ENCODE data around the gene MPEG1.

The MPEG1 gene

GRCh38 chr11:59212744-59213631 lies at the start of gene MPEG1:
Gene MPEG1 (minus strand): TSS chr11:59212927. CDS start chr11:59212865, 62 bp downstream.
- no peak for DNase-seq

GRCh38 chr11:59262177-59262818 lies 49.6 kb upstream of the MPEG1 start:
- DNase-seq, result no peak

GRCh38 chr11:59261150-59261549 lies 48.4 kb upstream of the MPEG1 start:
- no peak for DNase-seq

- DNase-seq, result no peak
Measured at GRCh38 chr11:59259867-59260475, 47.2 kb upstream of the MPEG1 start.

- no peak for DNase-seq
Measured at GRCh38 chr11:59259047-59259446, 46.3 kb upstream of the MPEG1 start.

GRCh38 chr11:59255281-59255680 lies 42.6 kb upstream of the MPEG1 start:
- no peak for DNase-seq

- no peak for DNase-seq
Measured at GRCh38 chr11:59254286-59254685, 41.6 kb upstream of the MPEG1 start.

- no peak for DNase-seq
Measured at GRCh38 chr11:59253001-59253400, 40.3 kb upstream of the MPEG1 start.

- no peak for DNase-seq
Measured at GRCh38 chr11:59249535-59249934, 36.8 kb upstream of the MPEG1 start.

- DNase-seq, result peak; percentile 83
Measured at GRCh38 chr11:59247531-59248227, 35.0 kb upstream of the MPEG1 start.

- DNase-seq, result no peak
Measured at GRCh38 chr11:59243633-59244032, 30.9 kb upstream of the MPEG1 start.

- DNase-seq, result no peak
Measured at GRCh38 chr11:59240322-59240721, 27.6 kb upstream of the MPEG1 start.

- DNase-seq, result no peak
Measured at GRCh38 chr11:59226396-59226795, 13.7 kb upstream of the MPEG1 start.

- no peak for DNase-seq
Measured at GRCh38 chr11:59225017-59225416, 12.3 kb upstream of the MPEG1 start.

GRCh38 chr11:59224351-59224928 lies 11.7 kb upstream of the MPEG1 start:
- DNase-seq, result no peak

- no peak for DNase-seq
Measured at GRCh38 chr11:59223611-59224010, 10.9 kb upstream of the MPEG1 start.

GRCh38 chr11:59223177-59223576 lies 10.4 kb upstream of the MPEG1 start:
- DNase-seq, result no peak

- DNase-seq, result no peak
Measured at GRCh38 chr11:59222464-59223060, 9.8 kb upstream of the MPEG1 start.

- DNase-seq, result no peak
Measured at GRCh38 chr11:59221441-59221840, 8.7 kb upstream of the MPEG1 start.

GRCh38 chr11:59219836-59220235 lies 7.1 kb upstream of the MPEG1 start:
- no peak for DNase-seq

- DNase-seq, result no peak
Measured at GRCh38 chr11:59218893-59219292, 6.2 kb upstream of the MPEG1 start.

- DNase-seq, result no peak
Measured at GRCh38 chr11:59218319-59218718, 5.6 kb upstream of the MPEG1 start.
